Activated naive CD4-positive, alpha-beta T cell treated with Interleukin-2 at 50 U/mL for 16 hours (primary cell): ENCODE data around the gene NFIB.
A peak's percentile ranks its signal among the peaks of the same experiment; 100 is the strongest.

Source experiments
- DNase-seq: peaks from one replicate; pipeline ENCODE4 v3.0.0-alpha.2; 2020

NFIB gene

GRCh38 chr9:14313951-14314423, at the start of gene NFIB:
NFIB (minus strand) TSS chr9:14314141; CDS start chr9:14313511, 630 bp downstream.
- DNase-seq, result no peak

GRCh38 chr9:14362175-14362574, 48.2 kb upstream of the NFIB start:
- no peak for DNase-seq

GRCh38 chr9:14361074-14361473, 47.1 kb upstream of the NFIB start:
- no peak for DNase-seq

DNA sequence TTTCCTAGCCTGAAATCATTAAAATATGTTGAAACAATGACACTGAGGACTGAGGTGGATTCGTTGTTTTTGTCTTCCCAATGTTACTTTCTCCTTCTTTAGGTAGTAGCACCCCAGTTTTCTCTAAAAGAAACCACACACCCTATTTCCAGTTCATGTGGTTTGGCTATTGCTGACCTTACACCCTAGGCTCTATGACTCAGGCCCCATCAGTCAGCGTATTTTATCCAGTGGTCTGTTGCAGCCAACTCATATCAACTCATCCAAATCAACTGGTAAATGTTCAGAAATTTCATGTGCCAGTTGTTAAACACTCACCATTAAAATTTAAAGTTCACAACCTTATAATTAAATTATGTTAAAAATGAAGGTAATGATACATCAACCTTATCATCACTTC, 44.6 kb upstream of the NFIB start:
- DNase-seq, result no peak

- DNase-seq, result no peak
These were observed 42.7 kb upstream of the NFIB start for GRCh38 chr9:14356351-14357265.

- DNase-seq, result no peak
These were observed 40.3 kb upstream of the NFIB start for GRCh38 chr9:14354201-14354600.

DNA sequence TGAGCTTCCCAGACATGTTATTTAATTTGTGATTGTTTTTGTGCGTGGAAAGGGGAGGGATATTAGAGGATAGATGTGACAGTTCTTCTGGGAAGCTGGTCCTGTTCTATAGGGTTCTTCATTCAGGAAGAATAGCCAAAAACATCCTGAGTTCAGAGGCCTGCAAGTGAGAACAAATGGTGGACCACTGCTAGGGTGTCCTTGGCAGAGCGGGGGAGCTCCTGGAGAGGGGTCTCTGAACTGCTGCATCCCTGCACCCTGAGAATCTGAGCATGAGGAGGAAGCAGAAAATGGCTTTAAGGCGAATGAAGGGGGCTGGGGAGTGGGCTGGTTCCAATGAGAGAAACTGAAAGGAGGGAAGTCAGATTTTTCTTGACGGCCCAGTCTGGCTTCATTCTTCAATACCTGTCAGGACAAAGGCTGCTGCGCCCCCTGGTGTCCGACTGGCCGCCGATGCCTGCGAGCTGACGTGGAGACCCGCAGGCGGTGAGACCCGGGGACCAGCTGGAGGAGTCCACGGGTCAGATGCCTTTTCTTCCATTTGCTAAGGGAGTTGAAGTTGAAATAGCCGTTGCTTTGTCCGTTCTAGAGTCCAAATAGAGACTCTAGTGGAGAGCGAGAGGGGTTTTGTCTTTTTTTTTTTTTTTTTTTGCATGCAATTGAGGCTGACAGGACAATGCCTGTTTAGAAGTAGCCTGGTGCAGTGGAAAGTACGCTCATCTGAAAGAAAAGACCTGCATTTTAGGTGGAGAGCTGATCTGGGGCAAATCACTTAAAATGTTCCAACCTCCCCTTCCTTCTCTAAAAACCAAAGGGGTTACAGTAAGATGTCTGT, 39.5 kb upstream of the NFIB start:
- peak; percentile 80 for DNase-seq

DNA sequence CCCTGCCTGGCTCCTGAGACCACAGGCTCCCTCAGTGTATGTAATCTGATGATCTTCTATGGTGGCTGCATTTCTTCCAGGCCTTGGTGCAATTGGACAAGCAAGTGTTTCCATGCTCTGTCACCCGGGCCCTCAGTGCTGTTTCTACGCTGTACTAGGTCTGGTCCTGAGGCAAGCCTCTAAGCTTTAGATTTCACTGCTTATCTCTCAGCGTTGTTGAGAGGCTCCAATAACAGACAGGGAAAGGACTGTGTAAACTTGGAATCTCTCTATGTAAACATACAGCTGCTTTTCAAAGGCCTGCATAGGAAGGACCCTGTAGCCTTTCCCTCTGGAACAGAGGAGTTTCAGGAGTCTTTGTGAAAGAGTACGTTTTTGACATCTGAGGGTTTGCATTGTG, 38.6 kb upstream of the NFIB start:
- no peak for DNase-seq

DNA sequence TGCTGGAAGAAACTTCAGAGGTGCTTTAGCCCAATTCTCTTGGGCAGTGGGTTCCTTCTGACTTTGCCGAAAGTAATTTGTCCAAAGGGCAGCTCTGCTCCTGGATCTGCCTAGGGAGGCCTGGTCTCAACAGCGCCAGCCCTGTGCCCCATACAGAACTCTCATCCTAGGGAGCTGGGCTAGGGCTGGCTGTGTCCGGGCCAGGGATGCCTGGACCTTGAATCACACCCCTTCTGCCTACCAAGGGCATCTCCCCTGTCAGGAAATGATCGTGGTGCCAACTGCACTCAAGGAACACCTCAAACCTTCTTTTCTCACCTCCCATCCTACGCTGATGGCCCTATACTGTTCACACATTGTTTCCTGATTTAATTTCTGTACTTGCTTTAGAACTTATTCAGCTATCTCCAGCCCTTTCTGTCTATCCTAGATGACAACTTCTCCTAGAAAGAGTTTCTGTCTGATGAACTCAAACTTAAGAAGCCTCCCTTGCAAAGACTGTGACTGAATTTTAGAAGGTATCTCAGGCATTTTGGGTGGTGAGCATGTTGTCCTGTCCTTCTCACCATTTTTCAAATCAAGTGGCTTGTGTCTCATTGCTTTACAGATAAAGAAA, 37.4 kb upstream of the NFIB start:
- DNase-seq, result no peak

- no peak for DNase-seq
These were observed 36.8 kb upstream of the NFIB start for GRCh38 chr9:14350754-14351153.

- no peak for DNase-seq
These were observed 36.4 kb upstream of the NFIB start for GRCh38 chr9:14350349-14350728.

DNA sequence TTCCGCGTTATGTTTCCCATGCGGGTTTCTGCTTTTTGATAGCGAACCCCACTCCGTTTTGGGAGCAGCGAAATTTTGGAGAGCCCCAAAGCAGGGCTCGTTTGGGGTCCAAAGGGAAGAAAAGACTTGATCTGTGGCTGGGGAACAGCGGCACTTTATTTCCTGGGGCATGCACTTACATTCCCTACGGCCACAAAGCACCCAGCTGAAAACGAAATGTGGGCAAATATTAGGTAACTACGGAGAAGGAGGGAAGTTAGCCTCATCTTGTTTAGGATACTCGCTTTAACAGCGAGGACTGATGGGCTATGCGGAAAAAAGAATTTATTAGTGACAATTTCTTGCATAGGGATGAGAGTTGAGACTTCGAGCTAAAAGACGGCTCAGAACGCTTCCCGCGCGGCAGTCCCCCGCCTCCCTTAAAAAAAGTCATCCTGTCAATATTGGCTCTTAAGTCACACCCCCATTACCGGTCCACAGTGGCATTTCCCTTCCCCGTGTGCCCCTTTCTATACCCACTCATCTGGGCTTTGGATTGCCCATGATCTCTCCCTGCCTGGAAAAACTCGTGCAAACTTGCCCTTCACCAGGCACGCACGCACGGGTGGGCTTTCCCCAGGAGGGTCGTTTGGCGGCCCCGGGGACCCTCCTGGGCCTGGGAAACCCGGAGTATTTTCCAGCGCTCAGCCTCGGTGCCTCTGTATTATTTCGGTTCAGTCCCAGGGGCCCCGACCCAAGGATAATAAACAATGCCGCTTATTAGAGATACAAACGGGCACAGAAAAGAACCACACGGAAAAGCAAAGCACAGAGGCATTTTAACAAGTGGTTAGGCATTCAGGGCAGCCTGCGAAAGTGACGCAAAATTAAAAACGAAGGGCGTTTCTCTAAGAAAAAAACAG, 35.8 kb upstream of the NFIB start:
- DNase-seq, result no peak

DNA sequence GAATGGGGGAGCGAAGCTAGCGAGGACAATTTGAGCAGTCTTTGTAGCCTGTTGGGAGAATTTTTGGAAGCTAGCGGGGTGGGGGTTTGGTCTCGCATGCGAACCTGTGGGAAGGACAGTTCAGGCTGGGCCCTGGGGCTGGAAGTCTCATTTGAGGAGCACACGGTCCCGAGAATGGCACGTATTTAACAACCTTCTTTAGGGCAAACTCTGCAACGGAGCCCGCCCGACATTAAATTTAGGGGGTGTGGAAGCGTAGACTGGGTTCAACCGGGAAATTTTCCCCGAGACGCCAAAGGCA, 35.2 kb upstream of the NFIB start:
- no peak for DNase-seq

DNA sequence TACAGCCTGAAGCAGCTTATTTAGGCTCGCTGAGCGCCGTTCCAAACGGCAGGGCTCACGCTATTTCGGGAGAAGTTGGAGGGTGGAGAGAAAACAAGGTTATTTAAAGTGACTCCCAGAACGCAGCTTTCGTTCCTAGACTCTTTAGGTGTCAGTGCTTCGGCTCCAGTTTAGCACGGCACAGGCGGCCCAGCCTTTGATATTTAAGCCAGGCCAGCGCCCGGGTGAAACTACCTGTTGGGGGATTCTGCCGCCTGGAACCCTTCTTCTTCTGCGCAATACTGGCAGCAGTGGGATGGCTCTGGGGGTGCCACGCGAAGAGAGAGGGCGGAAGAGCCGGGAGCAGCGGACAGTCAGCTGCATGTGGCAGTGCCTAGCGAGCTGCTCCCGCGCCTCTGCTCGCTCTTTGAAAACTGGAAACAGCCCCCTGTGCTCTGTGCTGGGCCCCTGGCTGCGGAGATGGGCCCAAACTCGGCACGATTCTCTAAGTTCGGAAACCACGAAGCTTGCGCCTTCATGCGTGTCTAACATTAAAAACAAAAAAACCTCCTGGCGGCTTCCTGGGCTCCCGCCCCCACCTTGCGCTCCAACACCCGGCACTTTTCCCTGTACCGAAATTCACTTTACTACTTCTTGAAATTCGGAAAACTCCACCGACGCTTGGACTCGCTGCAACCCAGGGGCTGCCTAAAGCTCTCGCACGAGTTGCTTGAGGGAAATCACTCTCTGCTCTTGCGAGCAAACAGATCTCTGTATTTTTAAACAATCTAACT, 34.6 kb upstream of the NFIB start:
- no peak for DNase-seq

- DNase-seq, result no peak
These were observed 34.1 kb upstream of the NFIB start for GRCh38 chr9:14348123-14348372.

DNA sequence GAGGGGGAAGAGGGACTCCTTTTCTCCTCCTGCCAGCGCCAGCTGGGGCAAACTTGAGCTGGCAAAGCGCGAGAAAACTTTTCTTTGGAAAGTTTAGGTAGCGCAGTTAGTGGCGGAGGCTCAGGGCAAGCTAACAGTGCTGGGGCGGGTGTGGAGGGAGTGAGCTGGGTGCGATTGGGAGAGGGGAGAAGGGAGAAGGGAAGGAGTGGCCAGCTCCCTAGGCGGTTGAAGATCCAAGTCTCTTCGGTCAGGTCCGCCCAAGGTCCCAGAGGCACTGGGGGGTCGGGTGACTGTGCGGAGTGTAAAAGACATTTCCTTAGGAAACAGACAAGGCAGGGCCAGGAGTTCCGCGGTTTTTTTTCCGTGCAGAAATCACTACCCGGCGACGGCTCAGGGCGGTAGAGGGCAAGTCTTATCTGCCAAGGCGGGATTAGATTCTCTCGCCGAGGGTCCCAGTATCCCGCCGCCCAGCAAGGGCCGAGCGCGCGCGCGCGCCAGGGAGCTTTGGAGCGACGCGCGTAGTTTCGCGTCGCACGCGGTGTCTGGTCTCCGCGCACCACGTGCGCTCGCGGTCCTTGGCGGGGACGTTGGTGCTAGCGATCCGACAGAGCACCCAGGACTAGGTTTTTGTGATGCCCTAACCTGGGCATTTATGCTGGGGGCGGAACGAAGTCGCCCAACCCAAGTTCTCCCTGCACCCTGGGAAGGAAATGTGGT, 33.6 kb upstream of the NFIB start:
- DNase-seq, result no peak

- no peak for DNase-seq
These were observed 33.0 kb upstream of the NFIB start for GRCh38 chr9:14346811-14347405.

GRCh38 chr9:14346231-14346791, 32.4 kb upstream of the NFIB start:
- no peak for DNase-seq

DNA sequence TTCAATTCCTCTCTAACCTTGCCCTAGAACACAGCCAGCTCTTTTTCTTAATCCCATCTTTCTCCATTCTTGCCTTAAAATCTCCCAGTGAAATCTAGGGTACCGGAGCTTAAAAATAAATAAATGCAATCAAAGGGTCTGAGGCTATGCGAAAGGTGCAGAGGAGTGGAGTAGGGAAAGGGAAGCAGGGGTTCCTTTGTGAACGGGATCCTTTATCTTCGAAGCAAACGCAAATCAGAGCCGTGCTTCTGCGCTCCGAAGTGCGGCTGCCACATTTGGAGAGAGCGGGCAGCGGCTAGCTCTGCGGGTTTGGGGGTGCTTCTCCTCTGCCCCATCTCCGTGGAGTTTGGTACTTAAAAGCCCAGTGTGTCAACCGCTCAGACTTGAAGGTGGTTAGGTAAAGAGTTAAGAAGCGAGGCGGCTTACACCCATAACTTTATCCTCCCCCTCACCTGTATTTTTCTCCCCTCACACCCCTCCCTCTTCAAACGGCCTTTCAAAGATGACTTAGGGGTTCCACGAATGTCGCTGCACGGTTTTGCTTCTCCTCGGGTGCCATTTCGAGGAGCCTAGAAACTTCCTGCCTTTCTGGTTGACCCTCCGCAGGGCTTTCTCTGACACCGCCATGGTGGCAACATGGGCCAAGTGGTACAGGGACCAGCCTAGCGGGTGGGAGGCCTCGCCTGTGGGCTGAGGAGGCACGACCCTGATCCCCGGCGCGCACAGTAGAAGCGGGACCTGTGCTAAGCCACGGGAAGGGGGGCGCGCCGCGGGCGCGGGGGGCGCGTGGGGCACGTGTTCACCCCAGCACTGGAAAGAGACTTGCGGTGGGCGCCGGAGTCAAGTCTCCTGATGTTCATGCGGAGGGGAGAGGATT, 31.7 kb upstream of the NFIB start:
- no peak for DNase-seq

GRCh38 chr9:14344941-14345353, 31.0 kb upstream of the NFIB start:
- no peak for DNase-seq
